ENCODE measurements around the gene USP49.

DNA sequence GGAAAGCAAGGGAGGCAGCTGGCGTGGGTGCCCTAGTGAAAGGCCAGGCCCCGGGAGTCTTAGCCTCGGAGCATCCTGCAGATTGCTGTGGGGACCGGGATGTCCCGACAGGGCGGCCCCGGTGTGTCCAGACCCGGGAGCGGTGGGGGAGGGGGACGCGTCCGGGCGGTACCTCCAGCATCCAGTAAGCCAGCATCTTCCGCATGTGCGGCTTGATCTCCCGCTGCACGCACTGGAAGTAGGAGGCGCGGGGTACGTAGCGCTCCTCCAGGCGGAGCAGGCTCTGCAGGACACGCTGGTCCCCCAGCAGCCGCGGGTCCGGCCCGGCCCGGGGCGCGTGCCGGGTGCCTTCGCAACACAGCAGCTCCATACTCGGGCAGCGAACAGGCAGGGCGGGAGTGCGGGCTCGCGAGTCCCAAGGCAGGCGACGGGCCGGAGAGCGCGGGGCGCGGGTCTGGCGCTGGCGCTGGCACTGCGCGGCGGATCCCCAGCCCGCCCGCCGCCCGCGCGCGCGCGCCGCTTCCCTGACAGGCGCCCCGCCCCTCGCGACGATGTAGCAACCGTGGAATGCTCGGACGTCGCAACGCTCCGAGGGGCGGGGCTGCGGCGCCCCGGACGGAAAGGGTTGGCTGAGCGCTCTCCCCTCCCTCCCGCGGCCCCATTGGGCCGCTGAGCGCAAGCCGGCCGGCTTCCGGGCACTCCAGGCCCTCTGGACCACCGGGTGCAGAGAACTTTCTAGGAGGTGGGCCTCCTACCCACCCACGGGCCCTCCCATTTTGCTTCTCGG, 46.3 kb upstream of the USP49 start, which contains the start of gene CCND3:
- TF ChIP-seq, protein P1, sequence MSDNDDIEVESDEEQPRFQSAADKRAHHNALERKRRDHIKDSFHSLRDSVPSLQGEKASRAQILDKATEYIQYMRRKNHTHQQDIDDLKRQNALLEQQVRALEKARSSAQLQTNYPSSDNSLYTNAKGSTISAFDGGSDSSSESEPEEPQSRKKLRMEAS (IDR thresholded peaks at IDR 0.05; ENCODE audit: low read depth, low read length): no peak; the same call in 1 of the 2 replicates
- TF ChIP-seq POLR2AphosphoS5 (IDR thresholded peaks at IDR 0.05; ENCODE audit: low read length) (peak; percentile 52; the same call in 1 of the 2 replicates), MXI1 (IDR thresholded peaks at IDR 0.05; ENCODE audit: low read depth, low read length) (peak; percentile 81), HDAC2 (IDR thresholded peaks at IDR 0.05) (no peak), SUPT20H (IDR thresholded peaks at IDR 0.05; ENCODE audit: borderline replicate concordance, control insufficient read depth, low read depth, low read length) (no peak), NR2F1 (conservative IDR thresholded peaks at IDR 0.05) (0 out of 2 replicates have a peak, but pooled peaks have one; percentile 15), ZNF217 (IDR thresholded peaks at IDR 0.05) (no peak)

Data from GM12878 (cell line).